ENCODE data around the gene NCKAP1.
A peak's percentile ranks its signal among the peaks of the same experiment; 100 is the strongest.
"Not testable (repeated sequence)": the region's sequence is repeated elsewhere in the genome, so short reads cannot be mapped to it uniquely, and the experiment has no call there.

Gene NCKAP1, protein sequence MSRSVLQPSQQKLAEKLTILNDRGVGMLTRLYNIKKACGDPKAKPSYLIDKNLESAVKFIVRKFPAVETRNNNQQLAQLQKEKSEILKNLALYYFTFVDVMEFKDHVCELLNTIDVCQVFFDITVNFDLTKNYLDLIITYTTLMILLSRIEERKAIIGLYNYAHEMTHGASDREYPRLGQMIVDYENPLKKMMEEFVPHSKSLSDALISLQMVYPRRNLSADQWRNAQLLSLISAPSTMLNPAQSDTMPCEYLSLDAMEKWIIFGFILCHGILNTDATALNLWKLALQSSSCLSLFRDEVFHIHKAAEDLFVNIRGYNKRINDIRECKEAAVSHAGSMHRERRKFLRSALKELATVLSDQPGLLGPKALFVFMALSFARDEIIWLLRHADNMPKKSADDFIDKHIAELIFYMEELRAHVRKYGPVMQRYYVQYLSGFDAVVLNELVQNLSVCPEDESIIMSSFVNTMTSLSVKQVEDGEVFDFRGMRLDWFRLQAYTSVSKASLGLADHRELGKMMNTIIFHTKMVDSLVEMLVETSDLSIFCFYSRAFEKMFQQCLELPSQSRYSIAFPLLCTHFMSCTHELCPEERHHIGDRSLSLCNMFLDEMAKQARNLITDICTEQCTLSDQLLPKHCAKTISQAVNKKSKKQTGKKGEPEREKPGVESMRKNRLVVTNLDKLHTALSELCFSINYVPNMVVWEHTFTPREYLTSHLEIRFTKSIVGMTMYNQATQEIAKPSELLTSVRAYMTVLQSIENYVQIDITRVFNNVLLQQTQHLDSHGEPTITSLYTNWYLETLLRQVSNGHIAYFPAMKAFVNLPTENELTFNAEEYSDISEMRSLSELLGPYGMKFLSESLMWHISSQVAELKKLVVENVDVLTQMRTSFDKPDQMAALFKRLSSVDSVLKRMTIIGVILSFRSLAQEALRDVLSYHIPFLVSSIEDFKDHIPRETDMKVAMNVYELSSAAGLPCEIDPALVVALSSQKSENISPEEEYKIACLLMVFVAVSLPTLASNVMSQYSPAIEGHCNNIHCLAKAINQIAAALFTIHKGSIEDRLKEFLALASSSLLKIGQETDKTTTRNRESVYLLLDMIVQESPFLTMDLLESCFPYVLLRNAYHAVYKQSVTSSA

GRCh38 chr2:183038341-183039300 lies at the start of gene NCKAP1:
Gene NCKAP1, minus strand, starts transcription at chr2:183038457. Its CDS starts 358 bp downstream, at chr2:183038099.
- DNase-seq = peak; percentile 79

DNA sequence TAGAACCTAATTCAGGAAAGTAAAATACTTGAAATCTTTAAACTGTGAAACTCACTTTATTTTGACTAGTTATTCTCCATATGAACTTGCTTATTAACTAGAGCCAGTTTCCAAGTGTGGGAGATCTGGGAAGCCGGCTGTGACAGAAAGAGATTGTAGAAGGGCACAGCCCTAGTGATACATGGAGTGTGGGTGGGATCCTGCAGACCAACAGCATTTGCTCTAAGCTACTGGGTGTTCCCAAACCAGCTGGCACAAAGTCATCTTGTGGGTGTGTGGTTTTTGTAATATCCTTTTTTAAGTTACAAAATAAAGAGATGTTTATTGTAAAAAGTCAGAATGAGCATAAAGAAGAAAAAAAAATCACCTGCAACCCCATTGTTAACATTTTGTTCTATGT lies 43.7 kb upstream of the NCKAP1 start:
- DNase-seq = no peak

DNA sequence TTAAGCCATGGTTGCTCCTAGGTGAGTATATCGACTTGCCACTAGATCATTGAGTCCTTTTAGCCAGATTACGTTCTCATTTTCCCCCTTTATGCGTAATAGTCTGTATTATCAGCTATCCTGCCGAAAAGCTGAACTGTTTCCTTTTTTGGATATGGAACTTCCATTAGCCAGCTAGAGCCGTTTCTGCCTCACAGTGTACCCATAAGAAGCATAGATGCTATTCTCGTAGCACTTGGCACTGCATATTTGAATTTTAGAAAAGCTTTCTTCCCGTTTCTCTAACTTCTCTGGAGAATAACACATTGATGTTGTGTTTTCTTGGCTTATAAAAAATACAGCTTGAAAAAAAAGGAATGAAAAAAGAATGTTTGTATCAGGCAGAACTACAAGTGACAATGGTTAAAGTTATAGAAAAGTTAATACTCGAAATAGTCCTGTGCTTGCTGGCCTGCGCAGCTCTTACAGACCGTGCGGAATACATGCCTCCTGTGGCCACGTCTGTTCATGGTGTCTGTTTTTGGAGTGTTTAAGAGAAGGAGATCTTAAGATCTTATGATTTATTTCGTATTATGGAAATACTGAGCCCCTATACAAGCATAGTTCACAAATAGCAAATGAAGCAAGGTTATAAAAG lies 41.0 kb upstream of the NCKAP1 start:
- no peak for DNase-seq

GRCh38 chr2:183078464-183079138 lies 40.3 kb upstream of the NCKAP1 start, which contains the start of gene DUSP19:
Gene DUSP19, plus strand, starts transcription at chr2:183078747. Its CDS starts 187 bp downstream, at chr2:183078934.
- peak; percentile 83 for DNase-seq

DNA sequence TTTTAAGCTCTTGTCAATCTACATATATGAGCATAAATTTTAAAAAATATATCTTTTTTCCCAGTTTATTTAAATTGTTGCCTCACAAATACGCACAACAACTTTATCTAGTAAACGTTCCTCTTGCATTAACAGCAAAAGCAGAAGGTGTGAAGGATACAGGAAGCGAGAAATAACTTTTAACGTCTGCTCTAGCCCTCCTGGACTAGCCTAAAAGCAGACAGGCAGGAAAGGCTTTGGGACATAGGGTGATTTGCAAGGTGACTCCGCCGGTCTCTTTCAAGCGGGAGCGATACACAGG lies 39.9 kb upstream of the NCKAP1 start:
- DNase-seq = no peak

- no peak for DNase-seq
Measured at GRCh38 chr2:183072177-183072576, 33.9 kb upstream of the NCKAP1 start.

DNA sequence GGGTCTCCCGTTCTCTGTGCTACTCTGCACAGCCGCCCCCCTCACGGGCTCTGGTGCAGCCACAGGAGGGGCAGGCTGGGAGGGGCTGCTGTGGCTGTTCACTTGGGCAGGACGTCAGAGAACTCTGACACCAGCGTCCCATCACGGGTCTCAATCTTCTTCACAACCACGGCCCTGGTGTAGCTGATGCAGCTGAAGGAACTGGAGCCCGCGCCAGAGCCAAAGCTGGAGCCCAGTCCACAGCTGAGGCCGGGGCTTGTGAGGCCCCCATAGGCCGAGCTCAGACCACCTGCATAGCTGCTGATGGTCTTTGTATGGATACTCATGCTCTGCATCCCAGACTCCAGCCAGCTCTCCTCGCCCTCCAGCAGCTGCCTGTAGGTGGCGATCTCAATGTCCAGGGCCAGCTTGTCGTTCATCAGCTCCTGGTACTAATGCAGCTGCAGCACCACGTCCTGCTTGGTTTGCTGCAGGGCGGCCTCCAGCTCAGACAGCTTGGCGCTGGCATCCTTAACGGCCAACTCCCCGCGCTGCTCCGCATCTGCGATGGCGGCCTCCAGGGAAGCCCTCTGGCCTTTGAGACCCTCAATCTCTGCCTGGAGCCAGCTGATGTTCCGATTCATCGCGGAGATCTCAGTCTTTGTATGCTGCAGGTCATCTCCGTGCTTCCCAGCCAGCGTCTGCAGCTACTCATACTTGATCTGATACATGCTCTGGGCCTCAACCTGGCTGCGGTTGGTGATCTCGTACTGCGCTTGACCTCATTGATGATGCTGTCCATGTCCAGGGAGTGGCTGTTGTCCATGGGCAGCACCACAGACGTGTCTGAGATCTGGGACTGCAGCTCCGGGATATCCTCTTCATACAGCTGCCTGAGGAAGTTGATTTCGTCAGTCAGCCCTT lies 32.9 kb upstream of the NCKAP1 start:
- DNase-seq = no peak

GRCh38 chr2:183069174-183069573 lies 30.9 kb upstream of the NCKAP1 start:
- no peak for DNase-seq

DNA sequence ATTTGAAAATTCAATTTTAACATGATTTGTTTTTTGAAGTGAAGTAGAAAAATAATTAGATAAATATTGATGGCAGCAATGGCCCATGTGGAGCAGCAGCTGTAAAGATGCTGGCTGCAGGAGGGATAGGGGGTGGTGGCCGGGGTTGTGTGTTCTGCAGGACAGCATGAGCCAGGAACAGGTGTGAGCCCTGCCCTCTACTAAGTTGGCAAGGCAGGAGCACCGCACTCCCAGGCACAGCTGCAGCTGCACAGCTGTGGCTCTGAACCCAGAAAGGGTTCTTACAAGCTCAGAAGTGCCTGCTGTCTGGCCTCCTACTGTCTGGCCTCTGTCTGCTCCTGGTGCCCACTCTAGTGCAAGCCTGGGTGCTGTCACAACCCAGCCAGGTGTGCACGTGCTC lies 30.3 kb upstream of the NCKAP1 start:
- no peak for DNase-seq

- DNase-seq = no peak
Measured at GRCh38 chr2:183063083-183063482, 24.8 kb upstream of the NCKAP1 start.

DNA sequence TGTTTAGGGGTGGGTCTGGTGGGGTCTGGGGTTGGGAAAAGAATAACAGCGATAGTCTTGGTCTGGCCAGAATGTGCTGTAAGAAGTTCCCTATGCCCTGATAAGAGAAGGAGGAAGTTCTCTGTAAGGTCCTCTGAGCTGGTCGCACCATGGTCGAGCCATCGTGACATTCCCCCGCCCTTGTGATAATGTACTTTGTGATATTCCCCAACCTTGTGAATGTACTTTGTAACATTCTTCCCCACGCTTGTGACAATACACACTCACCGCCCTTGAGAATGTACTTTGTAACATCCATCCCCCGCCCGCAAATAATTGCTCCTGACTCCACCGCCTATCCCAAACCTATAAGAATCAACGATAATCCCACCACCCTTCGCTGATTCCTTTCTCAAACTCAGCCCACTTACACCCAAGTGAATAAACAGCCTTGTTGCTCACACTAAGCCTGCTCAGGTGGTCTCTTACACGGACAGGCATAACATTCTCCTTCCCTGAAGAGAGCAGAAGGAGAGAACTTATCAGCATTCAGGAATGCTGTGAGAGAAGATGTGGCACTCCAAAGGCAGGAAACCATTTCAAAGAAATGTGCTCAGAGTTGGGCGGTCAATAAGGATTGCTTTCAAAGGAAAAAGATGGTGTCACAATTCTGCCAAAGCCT lies 22.4 kb upstream of the NCKAP1 start:
- DNase-seq = no peak

GRCh38 chr2:183059561-183059960 lies 21.3 kb upstream of the NCKAP1 start:
- DNase-seq = no peak

DNA sequence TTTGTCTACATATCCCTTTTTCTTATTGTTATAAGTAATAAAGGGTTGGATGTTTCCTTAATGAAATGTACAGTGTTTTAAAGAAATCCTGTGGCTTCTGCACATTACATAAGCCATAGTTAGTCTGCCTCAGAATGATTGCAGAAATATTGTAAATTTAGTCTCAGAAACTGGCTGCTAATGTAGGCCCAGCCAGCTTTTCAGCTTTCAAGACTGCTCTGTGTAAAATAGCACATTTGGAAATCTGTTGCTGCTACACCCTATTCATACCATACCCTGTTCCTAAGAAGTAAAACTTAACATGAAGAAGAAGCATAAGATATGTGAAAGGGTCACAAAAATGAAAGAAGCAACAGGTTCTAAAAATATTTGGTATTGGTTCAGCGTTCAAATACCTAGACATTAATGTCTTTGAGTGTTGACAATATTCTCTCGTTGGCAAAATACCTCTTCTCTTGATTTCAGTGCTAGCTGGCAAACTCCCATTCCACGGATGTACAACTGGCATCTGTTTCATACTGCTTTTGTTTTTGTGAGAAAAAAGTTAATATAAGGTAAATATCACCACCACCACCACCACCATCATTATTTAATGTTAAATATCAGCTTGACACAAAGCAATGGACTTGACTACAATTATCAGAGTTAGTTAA lies 19.2 kb upstream of the NCKAP1 start:
- no peak for DNase-seq

GRCh38 chr2:183049420-183049819 lies 11.2 kb upstream of the NCKAP1 start:
- DNase-seq = no peak

DNA sequence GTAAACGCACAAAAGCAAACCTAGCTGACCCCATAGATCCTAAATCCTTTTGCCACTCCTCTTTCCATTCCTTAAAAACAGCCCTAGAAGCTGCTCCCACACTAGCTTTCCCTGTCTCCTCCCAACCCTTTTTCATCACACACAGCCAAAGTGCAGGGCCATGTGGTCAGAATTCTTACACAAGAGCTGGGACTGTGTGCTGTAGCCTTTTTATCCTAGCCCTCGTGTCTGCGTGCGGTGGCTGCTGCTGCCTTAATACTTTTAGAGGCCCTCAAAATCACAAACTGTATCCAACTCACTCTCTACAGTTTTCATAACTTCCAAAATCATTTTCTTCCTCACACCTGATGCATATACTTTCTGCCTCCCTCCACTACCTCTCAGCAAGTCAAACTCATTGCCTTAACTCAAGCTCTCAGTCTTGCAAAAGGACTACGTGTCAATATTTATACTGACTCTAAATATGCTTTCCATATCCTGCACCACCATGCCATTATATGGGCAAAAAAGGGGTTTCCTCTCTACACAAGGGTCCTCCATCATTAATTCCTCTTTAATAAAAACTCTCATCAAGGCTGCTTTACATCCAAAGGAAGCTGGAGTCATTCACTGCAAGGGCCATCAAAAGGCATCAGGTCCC lies 9.3 kb upstream of the NCKAP1 start:
- not testable (repeated sequence) for DNase-seq

DNA sequence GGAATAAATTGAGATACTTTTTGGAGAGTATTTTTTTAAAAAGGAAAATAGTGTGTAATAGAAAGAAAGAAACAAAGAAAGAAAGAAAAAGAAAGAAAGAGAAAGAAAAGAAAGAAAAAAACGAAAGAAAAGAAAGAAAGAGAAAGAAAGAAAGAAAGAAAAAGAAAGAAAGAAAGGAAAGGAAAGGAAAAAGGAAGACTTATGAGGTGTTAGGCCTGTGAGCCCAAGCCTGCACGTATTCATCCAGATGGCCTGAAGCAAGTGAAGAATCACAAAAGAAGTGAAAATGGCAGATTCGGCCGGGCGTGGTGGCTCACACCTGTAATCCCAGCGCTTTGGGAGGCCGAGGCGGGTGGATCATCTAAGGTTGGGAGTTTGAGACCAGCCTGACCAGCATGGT lies 5.3 kb upstream of the NCKAP1 start:
- not testable (repeated sequence) for DNase-seq

DNA sequence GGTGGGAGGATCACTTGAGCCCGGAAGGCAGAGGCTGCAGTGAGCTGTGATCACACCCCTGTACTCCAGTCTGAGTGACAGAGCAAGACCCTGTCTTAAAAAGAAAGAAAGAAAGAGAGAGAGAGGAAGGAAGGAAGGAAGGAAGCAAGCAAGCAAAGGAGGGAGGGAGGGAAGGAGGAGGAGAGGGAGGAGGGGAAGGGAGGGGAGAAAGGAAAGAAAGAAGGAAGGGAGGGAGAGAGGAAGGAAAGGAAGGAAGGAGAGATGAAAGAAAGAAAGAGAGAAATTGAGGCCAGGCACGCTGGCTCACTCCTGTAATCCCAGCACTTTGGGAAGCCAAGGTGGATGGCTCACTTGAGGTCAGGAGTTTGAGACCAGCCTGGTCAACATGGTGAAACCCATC lies 2.3 kb upstream of the NCKAP1 start:
- DNase-seq = no peak

- DNase-seq = peak; percentile 14
Measured at GRCh38 chr2:183037553-183038340, 510 bp downstream of the NCKAP1 start.
